RWPE2 (cell line): Measurements from ENCODE around the gene PDE6B.

Source experiments
- ATAC-seq: fragments of 200-7000 bp; cut with Tn5 transposase; 3 replicates; pipeline ENCODE4 v1.9.1; 2021; ENCODE audit warnings: low read depth
- DNase-seq: peaks from one replicate; pipeline ENCODE4 v3.0.0-alpha.2; 2020; ENCODE audit warnings: low spot score
- H3K27ac ChIP-seq: fragments of 450-650 bp; 2 replicates; pipeline ENCODE4 v1.5.1; 2017; ENCODE audit warnings: mild to moderate bottlenecking; ENCODE audit not compliant: poor library complexity, severe bottlenecking
- H3K27me3 ChIP-seq: fragments of 250-450 bp; sonication (Bioruptor Pico); 2 replicates; pipeline ENCODE4 v1.5.1; 2021; ENCODE audit warnings: mild to moderate bottlenecking, moderate library complexity; ENCODE audit not compliant: insufficient read depth, poor library complexity, severe bottlenecking
- H3K36me3 ChIP-seq: fragments of 250-450 bp; sonication (Bioruptor Pico); 2 replicates; pipeline ENCODE4 v1.5.1; 2020; ENCODE audit warnings: low read depth, mild to moderate bottlenecking, moderate library complexity
- H3K4me1 ChIP-seq: fragments of 250-450 bp; sonication (Bioruptor Pico); 2 replicates; pipeline ENCODE4 v1.5.1; 2021; ENCODE audit warnings: mild to moderate bottlenecking, moderate library complexity; ENCODE audit not compliant: insufficient read depth, poor library complexity, severe bottlenecking
- H3K4me3 ChIP-seq: fragments of 250-450 bp; sonication (Bioruptor Pico); 2 replicates; pipeline ENCODE4 v1.5.1; 2021; ENCODE audit warnings: mild to moderate bottlenecking, moderate library complexity; ENCODE audit not compliant: severe bottlenecking
- H3K9me3 ChIP-seq: fragments of 250-450 bp; sonication (Bioruptor Pico); 2 replicates; pipeline ENCODE4 v1.5.1; 2021; ENCODE audit warnings: mild to moderate bottlenecking, moderate library complexity; ENCODE audit not compliant: severe bottlenecking
- TF ChIP-seq, protein P1 (sequence below): fragments of 450-650 bp; IDR thresholded peaks from one replicate; pipeline ENCODE4 v1.5.1; 2017; ENCODE audit warnings: mild to moderate bottlenecking, moderate library complexity; ENCODE audit not compliant: poor library complexity, severe bottlenecking

Gene PDE6B

DNA sequence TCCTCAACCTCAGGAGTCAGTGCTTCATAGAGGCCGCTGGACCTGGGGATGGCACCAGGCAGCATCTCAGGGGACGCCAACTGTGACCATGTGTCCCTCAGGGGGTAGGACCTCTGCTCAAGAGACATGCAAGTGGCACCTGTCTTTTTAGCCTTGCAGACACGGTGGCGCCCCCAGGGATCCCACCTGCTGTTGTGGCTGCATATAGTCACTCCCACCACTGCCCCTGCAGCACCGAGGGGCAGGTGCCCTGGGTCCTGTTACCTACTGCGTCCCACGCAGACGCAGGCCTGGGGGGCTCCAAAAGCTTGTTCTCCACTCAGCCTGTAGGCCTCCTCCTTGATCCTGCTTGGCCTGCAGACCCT lies 51.5 kb downstream of the PDE6B start:
- no peak overlapping the region for H3K4me3 ChIP-seq
- H3K27ac ChIP-seq, result no peak overlapping the region
- DNase-seq (no peak), ATAC-seq (no peak)
- H3K4me1 ChIP-seq, result peaks cover 12% of the 10 kb centered on the region
- peaks cover 14% of the 10 kb centered on the region for H3K36me3 ChIP-seq
- no peaks in the 10 kb centered on the region for H3K9me3 ChIP-seq
- H3K27me3 ChIP-seq, result no peaks in the 10 kb centered on the region
- TF ChIP-seq, protein P1, sequence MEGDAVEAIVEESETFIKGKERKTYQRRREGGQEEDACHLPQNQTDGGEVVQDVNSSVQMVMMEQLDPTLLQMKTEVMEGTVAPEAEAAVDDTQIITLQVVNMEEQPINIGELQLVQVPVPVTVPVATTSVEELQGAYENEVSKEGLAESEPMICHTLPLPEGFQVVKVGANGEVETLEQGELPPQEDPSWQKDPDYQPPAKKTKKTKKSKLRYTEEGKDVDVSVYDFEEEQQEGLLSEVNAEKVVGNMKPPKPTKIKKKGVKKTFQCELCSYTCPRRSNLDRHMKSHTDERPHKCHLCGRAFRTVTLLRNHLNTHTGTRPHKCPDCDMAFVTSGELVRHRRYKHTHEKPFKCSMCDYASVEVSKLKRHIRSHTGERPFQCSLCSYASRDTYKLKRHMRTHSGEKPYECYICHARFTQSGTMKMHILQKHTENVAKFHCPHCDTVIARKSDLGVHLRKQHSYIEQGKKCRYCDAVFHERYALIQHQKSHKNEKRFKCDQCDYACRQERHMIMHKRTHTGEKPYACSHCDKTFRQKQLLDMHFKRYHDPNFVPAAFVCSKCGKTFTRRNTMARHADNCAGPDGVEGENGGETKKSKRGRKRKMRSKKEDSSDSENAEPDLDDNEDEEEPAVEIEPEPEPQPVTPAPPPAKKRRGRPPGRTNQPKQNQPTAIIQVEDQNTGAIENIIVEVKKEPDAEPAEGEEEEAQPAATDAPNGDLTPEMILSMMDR, result no peak

DNA sequence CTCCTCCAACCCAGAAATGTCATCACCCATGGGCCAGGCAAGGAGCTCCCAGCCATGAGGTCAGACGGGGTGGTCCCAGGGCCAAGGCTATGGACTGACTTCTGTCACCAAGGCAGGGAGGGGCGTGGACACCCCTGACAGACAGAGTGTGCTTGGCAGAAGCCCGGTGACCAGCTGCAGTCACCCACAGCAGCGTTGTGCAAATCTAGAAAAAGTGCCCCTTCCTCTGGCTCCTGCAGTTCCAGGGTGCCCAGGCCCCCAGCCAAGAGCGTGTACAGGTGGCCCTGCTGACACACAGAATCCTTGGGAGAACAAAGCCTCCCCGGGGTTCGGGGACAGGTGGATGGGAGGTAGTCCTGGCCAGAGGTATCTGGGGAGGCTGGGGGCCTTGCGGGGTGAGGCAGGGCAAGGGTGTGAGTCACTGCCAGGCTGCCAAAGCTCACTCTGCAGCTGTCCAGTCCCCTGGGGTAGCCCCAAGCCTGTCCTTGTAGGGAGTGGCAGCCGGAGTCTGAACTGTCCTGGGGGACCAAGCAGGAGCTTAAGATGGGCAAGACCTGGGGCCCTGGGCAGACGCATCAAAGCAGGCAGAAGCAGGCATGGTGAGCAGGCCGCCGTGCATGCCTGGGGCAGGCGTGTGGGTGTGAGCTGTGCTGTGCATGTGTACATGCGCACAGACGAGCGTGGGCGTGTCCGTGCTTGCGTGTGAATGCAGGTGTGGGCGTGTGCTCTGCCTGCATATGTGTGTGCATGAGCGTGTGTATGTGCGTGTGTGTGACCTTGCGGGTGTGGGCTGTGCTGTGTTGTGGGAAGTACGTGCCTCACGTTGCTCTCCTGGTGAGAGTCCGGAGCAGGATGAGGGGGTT lies 52.3 kb downstream of the PDE6B start:
- peaks cover 6% of the 10 kb centered on the region for H3K36me3 ChIP-seq
- peaks cover 12% of the 10 kb centered on the region for H3K4me1 ChIP-seq
- DNase-seq (no peak), ATAC-seq (peak; percentile 59)
- no peaks in the 10 kb centered on the region for H3K9me3 ChIP-seq
- H3K27me3 ChIP-seq, result no peaks in the 10 kb centered on the region
- H3K4me3 ChIP-seq, result no peak overlapping the region
- H3K27ac ChIP-seq, result peak overlapping the region; percentile 9
- TF ChIP-seq, protein P1, result no peak

DNA sequence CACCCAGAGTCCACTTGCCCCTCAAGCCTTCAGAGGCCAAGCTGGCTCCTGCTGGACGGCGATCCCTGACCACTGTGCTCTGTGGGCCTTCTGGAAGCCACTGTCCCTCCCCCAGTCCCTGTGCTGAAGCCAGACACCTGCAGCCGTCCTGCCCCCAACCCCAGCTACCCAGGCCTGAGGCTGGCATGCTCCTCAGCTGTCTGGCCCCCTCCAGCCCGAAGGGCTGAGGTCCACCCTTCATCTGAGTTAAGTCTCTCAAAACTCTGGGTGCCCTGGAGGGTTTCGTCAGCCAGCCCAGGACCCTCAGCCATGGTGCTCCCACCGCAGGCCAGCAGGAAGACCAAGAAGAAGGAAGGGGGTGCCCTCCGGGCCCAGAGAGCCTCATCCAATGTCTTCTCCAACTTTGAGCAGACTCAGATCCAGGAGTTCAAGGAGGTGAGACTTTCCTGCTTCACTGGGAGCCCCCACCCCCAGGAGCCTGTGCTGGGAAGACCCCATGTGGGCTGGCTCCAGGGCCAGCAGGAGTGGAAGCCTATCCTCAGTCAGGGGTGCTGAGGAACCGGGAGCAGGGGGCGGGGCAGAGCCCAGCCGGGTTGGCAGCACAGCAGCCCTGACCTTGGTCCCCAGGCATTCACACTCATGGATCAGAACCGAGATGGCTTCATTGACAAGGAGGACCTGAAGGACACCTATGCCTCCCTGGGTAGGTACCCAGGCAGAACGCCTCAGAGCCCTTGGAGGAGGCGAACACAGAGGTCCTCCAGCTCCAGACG lies 53.1 kb downstream of the PDE6B start:
- Histone ChIP-seq H3K27me3 (no peaks in the 10 kb centered on the region), H3K36me3 (no peaks in the 10 kb centered on the region), H3K9me3 (no peaks in the 10 kb centered on the region), H3K4me1 (peaks cover 12% of the 10 kb centered on the region), H3K4me3 (no peak overlapping the region), H3K27ac (peak overlapping the region; percentile 9)
- TF ChIP-seq, protein P1, result no peak
- DNase-seq (no peak), ATAC-seq (no peak)

DNA sequence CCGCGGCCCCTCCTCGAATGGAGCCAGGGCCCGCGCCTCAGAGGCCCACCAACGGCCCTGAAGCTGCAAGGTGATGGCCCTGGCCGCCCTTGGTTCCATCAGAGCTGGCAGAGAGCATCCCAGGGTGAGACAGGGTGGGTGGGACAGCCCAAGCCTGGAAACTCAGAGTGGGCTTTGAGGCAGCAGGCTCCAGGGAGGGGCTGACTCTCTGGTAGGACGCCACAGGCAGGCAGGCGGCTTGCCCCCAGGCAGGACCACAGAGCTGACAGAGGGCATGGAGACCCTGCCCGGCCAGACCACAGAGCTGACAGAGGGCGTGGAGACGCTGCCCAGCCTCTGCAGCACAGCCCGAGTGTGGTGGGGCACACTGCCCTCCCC lies 53.7 kb downstream of the PDE6B start:
- Histone ChIP-seq H3K36me3 (no peaks in the 10 kb centered on the region), H3K4me1 (peaks cover 12% of the 10 kb centered on the region), H3K4me3 (no peak overlapping the region), H3K9me3 (no peaks in the 10 kb centered on the region), H3K27ac (no peak overlapping the region), H3K27me3 (no peaks in the 10 kb centered on the region)
- TF ChIP-seq, protein P1, result no peak
- ATAC-seq (no peak), DNase-seq (no peak)
